ENCODE results near the gene WDTC1.
"Not testable (repeated sequence)": the region's sequence is repeated elsewhere in the genome, so short reads cannot be mapped to it uniquely, and the experiment has no call there.

GRCh38 chr1:27208143-27208850 lies 26.1 kb upstream of the WDTC1 start:
- TF ChIP-seq CTCF, EP300, POLR2A (IDR thresholded peaks at IDR 0.05): not testable (repeated sequence)

All from gastroesophageal sphincter (tissue), 3 donors.